Astrocyte (in vitro differentiated cells and primary cell): ENCODE measurements around the gene P3H3. TPM values are rescaled to one million over a fixed set of nuclear protein-coding genes. Genes with fewer than 3 reads are reported as not detected.

ENCODE experiments used
- DNase-seq: peaks from one replicate; pipeline ENCODE4 v3.0.0-alpha.2; 2010; ENCODE audit warnings: low read depth
- FAIRE-seq: peaks from 2 replicates; lab custom pipeline; 2011; peaks lifted over from hg19 to GRCh38; lab: Jason Lieb, UNC
- H2AFZ ChIP-seq: 2 replicates; pipeline ENCODE4 v1.6.0; 2012; ENCODE audit warnings: low read depth, low read length, inconsistent platforms
- H3K27ac ChIP-seq: 2 replicates; pipeline ENCODE4 v1.5.1; 2011; ENCODE audit warnings: low read depth, low read length, inconsistent platforms
- H3K27me3 ChIP-seq: 2 replicates; pipeline ENCODE4 v1.6.0; 2011; ENCODE audit warnings: low read length, inconsistent platforms; ENCODE audit not compliant: insufficient read depth
- H3K36me3 ChIP-seq: 2 replicates; pipeline ENCODE4 v1.5.1; 2011; ENCODE audit warnings: low read length, inconsistent platforms; ENCODE audit not compliant: insufficient read depth
- H3K4me1 ChIP-seq: 2 replicates; pipeline ENCODE4 v1.5.1; 2011; ENCODE audit warnings: low read length, inconsistent platforms; ENCODE audit not compliant: insufficient read depth
- H3K4me2 ChIP-seq: 2 replicates; pipeline ENCODE4 v1.6.0; 2012; ENCODE audit warnings: low read length, inconsistent platforms
- H3K4me3 ChIP-seq: 2 replicates; pipeline ENCODE4 v1.5.1; 2011; ENCODE audit warnings: low read depth, mild to moderate bottlenecking, low read length, inconsistent platforms; ENCODE audit not compliant: insufficient read depth
- H3K79me2 ChIP-seq: 2 replicates; pipeline ENCODE4 v1.6.0; 2012; ENCODE audit warnings: mild to moderate bottlenecking, low read length, inconsistent platforms; ENCODE audit not compliant: insufficient read depth
- H3K9ac ChIP-seq: 2 replicates; pipeline ENCODE4 v1.6.0; 2012; ENCODE audit warnings: mild to moderate bottlenecking, low read length, inconsistent platforms
- H3K9me3 ChIP-seq: 2 replicates; pipeline ENCODE4 v1.5.1; 2012; ENCODE audit warnings: low read depth, mild to moderate bottlenecking, low read length, inconsistent platforms; ENCODE audit not compliant: insufficient read depth
- H4K20me1 ChIP-seq: 2 replicates; pipeline ENCODE4 v1.6.0; 2012; ENCODE audit warnings: low read length, inconsistent platforms; ENCODE audit not compliant: insufficient read depth
- H3K27ac Mint-ChIP-seq: one replicate; pipeline ENCODE4 v1.8.0; 2021; ENCODE audit warnings: mild to moderate bottlenecking, mixed read lengths; ENCODE audit not compliant: unreplicated experiment
- H3K27me3 Mint-ChIP-seq: one replicate; pipeline ENCODE4 v1.8.0; 2021; ENCODE audit warnings: low read depth, mixed read lengths; ENCODE audit not compliant: unreplicated experiment
- H3K36me3 Mint-ChIP-seq: one replicate; pipeline ENCODE4 v1.8.0; 2021; ENCODE audit warnings: low read depth, mixed read lengths; ENCODE audit not compliant: unreplicated experiment
- H3K4me1 Mint-ChIP-seq: one replicate; pipeline ENCODE4 v1.8.0; 2021; ENCODE audit warnings: low read depth, mixed read lengths; ENCODE audit not compliant: unreplicated experiment
- H3K4me3 Mint-ChIP-seq: one replicate; pipeline ENCODE4 v1.8.0; 2021; ENCODE audit warnings: mild to moderate bottlenecking, moderate library complexity, mixed read lengths; ENCODE audit not compliant: unreplicated experiment
- H3K9me3 Mint-ChIP-seq: one replicate; pipeline ENCODE4 v1.8.0; 2021; ENCODE audit warnings: mild to moderate bottlenecking, mixed read lengths; ENCODE audit not compliant: unreplicated experiment
- CTCF ChIP-seq: IDR thresholded peaks from 2 replicates; pipeline ENCODE4 v1.5.1; 2011; ENCODE audit warnings: low read depth, mild to moderate bottlenecking, inconsistent platforms, low read length, moderate library complexity; ENCODE audit not compliant: insufficient read depth
- EZH2 ChIP-seq: IDR thresholded peaks from 2 replicates; pipeline ENCODE4 v1.6.1; 2012; ENCODE audit warnings: mild to moderate bottlenecking, low read length, inconsistent platforms; ENCODE audit not compliant: insufficient read depth
- total RNA-seq: library from RNA; stranded (reverse); gene quantifications from 2 replicates; pipeline ENCODE4 v1.2.1, GENCODE V29; 2021

Gene P3H3
- total RNA-seq, 1 donor from 2014 or later: 101 TPM

GRCh38 chr12:6824085-6824775 is 4.0 kb upstream of the P3H3 start:
- H3K27ac Mint-ChIP-seq: peak overlapping the region; percentile 56
- Histone ChIP-seq H3K9me3 (no peaks in the 10 kb centered on the region), H3K27me3 (no peaks in the 10 kb centered on the region), H3K36me3 (no peaks in the 10 kb centered on the region), H3K9ac (no peak overlapping the region), H3K4me1 (peaks cover 22% of the 10 kb centered on the region), H3K79me2 (peaks cover 13% of the 10 kb centered on the region), H3K4me3 (no peak overlapping the region), H3K27ac (no peak overlapping the region), H4K20me1 (no peaks in the 10 kb centered on the region), H3K4me2 (no peak overlapping the region), H2AFZ (no peak overlapping the region)
- no peaks in the 10 kb centered on the region for H3K9me3 Mint-ChIP-seq
- TF ChIP-seq EZH2: no peak
- TF ChIP-seq CTCF: no peak
- FAIRE-seq (no peak), DNase-seq (no peak)
- peak overlapping the region; percentile 63 for H3K4me3 Mint-ChIP-seq
- no peaks in the 10 kb centered on the region for H3K27me3 Mint-ChIP-seq
- peaks cover 32% of the 10 kb centered on the region for H3K4me1 Mint-ChIP-seq
- H3K36me3 Mint-ChIP-seq: peaks cover 4% of the 10 kb centered on the region

- Histone ChIP-seq H3K79me2 (peaks cover 20% of the 10 kb centered on the region), H3K27ac (no peak overlapping the region), H3K36me3 (no peaks in the 10 kb centered on the region), H3K9me3 (no peaks in the 10 kb centered on the region), H3K4me3 (no peak overlapping the region), H2AFZ (peak overlapping the region; percentile 60), H3K27me3 (no peaks in the 10 kb centered on the region), H4K20me1 (peaks cover under 1% of the 10 kb centered on the region), H3K4me2 (peak overlapping the region; percentile 74), H3K9ac (no peak overlapping the region), H3K4me1 (peaks cover 25% of the 10 kb centered on the region)
- Mint-ChIP-seq H3K4me3 (peak overlapping the region; percentile 63), H3K4me1 (peaks cover 30% of the 10 kb centered on the region), H3K27ac (no peak overlapping the region), H3K36me3 (peaks cover 4% of the 10 kb centered on the region), H3K9me3 (no peaks in the 10 kb centered on the region), H3K27me3 (no peaks in the 10 kb centered on the region)
- no peak for FAIRE-seq
- no peak for TF ChIP-seq CTCF
- no peak for TF ChIP-seq EZH2
- DNase-seq: peak; percentile 52
These were observed 3.3 kb upstream of the P3H3 start for GRCh38 chr12:6824901-6825381.
